GM21367 (cell line): Measurements from ENCODE around the gene MEG3.
"Not testable (repeated sequence)": the region's sequence is repeated elsewhere in the genome, so short reads cannot be mapped to it uniquely, and the experiment has no call there.

ENCODE experiments used
- ATAC-seq: cut with Tn5 transposase; IDR thresholded peaks from one replicate; pipeline ENCODE4 v1.9.1; 2021; ENCODE audit not compliant: unreplicated experiment

The MEG3 gene

DNA sequence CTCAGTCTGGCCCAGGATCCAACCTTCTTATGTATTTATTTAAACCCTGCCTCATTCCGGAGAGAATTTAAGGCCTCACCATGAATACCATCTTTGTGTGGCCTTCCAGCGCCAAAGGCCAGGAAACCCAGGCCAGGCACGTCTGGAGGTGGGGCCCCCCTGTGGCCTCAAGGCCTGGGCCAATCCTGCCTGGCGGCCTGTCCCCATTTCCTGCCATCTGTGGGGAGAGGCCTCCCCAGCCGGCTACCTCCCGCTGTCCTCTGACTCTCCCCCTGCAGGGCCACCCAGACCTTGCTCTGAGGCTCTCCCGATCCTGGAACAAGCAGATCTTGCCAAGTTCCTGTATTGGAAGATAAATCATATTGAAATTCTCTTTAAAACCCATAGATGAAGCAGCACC, 37.4 kb upstream of the MEG3 start:
- no peak for ATAC-seq

DNA sequence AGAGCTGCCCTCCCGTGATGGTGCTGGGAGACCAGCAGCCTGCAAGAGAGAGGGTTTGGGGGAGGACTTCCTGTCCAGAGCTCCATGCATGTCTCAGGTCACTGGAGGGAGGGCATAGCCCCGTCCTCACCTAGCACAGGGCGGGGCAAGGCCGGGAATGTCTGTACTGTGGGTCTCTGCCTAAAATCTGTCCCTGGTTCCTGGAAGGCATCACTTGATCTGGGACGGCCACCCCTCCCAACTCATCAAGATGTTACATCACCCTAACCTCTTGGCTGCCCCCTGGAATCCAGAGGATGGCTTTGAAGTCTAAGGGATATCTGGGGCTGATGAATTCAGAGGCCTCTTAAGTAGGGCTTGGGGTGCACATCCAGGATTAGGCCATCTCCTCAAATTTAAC, 37.0 kb upstream of the MEG3 start:
- no peak for ATAC-seq

GRCh38 chr14:100789460-100790417, 36.2 kb upstream of the MEG3 start:
- ATAC-seq: no peak

DNA sequence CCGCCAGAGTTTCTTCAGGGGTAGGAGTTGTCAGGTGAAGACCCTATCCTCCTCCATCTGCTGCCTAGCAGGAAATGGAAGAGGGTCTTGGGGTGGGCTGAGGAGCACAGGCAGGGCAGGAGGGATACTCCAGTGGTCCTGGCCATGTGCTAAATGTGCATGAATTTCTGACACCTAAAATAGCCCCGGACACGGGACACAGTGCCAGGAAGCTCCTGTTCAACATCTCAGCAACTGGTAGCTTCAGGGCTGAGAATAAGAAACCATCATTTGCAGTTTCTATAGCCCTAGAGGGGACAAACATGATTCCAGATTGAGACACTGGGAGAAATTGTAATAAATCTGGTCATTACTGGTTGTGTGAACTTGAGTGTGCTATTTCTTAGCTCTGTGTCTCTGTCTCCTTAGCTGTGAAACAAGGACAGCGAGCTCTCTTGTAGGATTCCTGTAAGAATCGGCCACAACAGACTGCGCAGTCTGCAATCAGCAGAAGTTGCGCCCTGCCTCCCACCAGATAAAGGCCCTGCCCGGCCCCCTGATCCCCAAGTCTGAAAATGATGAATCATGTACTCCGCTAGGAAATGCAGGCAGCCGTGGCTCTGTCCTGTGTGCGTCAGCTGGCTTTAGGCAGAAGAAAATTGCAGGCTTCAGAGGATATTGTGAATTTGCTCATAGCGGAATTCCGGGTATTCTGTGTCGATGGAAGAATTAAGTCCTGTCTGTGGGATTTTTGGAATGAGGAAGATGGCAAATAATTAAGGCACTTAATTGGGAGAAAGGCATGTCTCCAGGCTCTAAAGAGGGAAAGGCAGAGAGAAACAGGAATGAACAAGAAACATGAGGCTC, 35.2 kb upstream of the MEG3 start:
- ATAC-seq: no peak

GRCh38 chr14:100791348-100791735, 34.6 kb upstream of the MEG3 start:
- no peak for ATAC-seq

- no peak for ATAC-seq
Observed at GRCh38 chr14:100791995-100792394, 33.9 kb upstream of the MEG3 start.

- ATAC-seq: no peak
Observed at GRCh38 chr14:100796946-100797345, 29.0 kb upstream of the MEG3 start.

DNA sequence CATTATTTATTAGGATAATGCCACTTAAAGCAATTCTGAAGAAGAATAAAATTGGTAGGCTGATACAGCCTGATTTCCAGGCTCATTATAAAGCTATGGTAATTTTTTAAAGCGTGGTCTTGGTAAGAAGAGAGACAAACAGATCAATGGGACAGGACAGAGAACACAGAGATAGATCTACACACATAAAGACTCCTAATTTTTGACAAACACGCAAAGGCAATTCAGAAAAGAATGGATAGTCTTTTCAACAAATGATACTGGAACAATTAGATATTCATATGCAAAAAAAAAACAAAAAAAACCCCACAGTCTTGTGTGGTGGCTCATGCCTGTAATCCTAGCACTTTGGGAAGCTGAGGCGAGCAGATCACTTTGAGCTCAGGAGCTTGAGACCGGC, 25.9 kb upstream of the MEG3 start:
- no peak for ATAC-seq

DNA sequence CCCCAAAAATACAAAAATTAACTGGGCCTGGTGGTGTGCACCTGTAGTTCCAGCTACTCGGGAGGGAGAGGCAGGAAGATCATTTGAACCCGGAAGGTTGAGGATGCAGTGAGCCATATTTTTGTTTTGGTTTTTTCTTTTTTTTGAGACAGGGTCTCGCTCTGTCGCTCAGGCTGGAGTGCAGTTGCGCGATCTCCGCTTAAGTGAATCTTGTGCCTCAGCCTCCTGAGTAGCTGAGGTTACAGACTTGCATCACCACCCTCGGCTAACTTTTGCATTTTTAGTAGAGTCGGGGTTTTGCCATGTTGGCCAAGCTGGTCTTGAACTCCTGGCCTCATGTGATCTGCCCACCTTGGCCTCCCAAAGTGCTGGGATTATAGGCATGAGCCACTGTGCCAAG, 24.5 kb upstream of the MEG3 start:
- ATAC-seq: not testable (repeated sequence)

GRCh38 chr14:100802179-100802578, 23.7 kb upstream of the MEG3 start:
- no peak for ATAC-seq

DNA sequence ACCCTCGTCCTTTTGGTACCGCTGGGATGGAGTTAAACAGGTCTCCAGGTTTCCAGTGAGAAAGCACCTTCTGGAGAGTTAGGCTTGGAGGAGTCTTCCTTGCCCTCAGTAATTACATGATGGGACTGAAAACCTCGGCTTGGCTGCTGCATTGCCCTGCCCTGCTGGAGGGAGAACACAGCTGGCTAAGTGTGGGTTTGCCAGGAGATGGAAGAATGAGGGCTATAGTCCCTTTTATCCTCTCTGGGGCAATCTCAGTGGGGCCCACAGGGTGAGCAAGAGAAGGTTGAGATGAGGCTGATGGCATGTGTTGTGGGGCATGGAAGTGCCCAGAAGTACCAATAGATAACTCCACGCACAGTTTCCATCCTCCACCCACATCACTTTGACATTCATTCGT, 23.2 kb upstream of the MEG3 start:
- no peak for ATAC-seq

GRCh38 chr14:100803226-100803625, 22.7 kb upstream of the MEG3 start:
- ATAC-seq: no peak

DNA sequence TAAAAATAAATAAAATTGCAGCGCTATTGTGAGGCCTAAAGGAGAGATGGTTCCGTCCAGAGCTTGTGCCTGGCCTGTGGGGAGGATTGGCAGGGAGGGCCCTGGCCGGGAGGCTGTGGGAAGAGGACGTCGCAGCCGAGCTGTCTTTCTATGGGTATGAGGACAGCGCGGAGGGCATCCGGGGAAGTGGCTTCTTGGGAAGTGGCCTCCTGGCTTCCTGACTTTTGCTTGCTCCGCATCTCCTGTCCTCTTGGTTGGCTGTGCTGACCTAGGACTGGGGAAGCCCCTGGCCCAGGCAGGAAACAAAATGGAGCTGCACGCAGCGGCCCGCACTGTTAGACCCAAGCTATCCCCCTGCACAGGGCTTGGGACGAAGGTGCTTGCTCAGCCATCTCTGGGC, 22.2 kb upstream of the MEG3 start:
- no peak for ATAC-seq

DNA sequence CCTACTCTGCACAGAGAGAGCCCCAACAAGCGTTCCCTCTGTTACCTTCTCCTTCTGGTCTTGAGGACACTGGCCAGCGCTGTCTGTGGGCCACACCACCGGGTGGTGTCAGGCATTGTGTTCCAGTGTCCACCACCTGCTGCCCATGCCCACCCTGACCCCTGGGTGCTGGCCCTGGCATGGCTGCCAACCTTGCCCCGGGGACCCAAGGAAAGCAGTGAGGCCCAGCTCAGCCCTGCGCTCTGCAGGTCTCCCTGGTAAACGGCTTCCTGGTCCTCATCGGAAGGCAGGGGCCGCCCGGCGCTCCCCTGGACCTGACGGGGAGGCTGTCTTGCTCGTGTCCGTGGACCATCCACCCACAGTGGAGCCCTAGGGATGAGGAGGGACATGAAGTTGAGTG, 21.8 kb upstream of the MEG3 start:
- ATAC-seq: no peak

- no peak for ATAC-seq
Observed at GRCh38 chr14:100804558-100805309, 21.2 kb upstream of the MEG3 start.

- no peak for ATAC-seq
Observed at GRCh38 chr14:100806386-100806785, 19.5 kb upstream of the MEG3 start.

DNA sequence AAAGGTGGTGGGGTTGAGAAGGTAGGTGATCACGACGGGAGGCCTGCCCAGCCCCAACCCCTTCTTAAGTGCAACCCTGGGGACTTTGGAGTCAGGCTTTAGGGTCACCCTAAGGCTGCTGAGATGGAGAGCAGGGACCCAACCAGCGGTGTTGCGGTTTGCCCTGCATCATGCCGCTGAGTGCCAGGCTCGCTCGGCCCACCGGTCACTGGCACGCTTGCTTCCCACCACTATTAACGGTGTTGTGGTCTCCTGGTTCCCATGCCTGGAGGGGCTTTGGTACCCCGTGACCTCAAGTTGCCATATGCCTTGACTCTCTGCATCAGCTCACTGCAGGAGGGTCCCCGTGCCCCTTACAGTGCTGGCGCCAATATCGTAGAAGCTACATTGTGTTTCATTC, 18.4 kb upstream of the MEG3 start:
- no peak for ATAC-seq

DNA sequence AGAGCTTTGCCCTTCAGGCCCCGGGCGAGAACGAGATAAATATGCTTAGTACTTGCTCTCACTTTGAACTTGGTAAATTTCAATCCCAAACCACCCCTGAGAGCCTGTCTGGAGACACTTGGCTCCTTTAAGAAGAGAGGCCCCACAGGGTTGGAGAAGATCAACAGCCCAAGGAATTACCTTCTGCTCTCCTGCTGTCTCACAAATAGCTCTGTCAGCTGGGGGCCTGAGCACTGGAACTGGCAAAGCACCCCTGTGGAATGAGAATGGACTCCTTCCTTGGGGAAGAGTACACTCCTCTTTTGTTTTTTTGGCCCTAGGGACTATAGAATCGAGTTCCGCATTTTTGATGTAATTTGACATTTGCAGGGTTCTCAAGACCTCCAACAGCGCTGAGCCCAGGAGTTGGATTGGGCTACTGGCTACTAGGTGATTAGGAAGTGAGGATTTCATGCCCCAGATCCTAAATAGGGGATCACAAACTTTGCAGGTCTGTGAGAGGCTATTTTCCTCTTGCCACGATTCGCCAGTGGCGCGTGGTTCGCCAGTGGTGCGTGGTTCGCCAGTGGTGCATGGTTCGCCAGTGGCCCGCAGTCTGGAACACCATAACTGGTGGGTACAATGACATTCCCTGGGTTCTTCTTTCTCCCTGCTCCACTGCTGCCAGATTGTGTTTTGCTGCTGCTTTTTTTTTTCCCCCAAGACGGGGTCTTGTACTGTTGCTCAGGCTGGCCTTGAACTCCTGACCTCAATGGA, 17.8 kb upstream of the MEG3 start:
- no peak for ATAC-seq

GRCh38 chr14:100810435-100810834, 15.5 kb upstream of the MEG3 start:
- ATAC-seq: no peak

DNA sequence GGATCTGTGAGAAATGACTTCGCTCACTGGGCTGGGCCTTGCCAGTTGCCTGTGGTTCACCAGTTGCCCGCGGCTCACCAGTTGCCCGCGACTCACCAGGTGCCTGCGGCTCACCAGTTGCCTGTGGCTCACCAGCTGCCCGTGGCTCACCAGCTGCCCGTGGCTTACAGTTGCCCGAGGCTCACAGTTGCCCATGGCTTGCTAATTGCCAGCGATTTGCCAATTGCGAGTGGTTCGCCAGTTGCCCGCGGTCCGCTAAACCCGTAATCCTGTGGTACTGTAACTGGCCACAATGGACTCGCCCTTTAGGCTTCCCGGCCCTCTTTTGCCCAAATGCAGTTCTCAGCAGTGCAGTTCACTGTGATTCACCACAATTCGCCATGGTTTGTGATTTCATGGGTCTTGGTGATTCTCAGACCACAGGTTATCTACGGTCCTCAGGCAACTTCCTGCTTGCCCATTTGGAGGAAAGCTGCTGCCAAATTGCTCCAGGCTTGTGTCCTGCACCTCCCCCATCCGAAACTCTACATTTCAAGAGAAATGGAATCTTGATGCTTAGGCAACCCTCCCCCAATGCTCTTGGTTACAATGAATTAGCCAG, 15.0 kb upstream of the MEG3 start:
- no peak for ATAC-seq
